Measurements from ENCODE around the gene MDM2. TPM values are rescaled to one million over a fixed set of nuclear protein-coding genes. Genes with fewer than 3 reads are reported as not detected.

MDM2 gene
- total and polyA plus RNA-seq, 2 of the 13 experiments (the other 11 are each of a cell fraction or from before 2014, with no cell fraction given), result 29.3 to 314 TPM

DNA sequence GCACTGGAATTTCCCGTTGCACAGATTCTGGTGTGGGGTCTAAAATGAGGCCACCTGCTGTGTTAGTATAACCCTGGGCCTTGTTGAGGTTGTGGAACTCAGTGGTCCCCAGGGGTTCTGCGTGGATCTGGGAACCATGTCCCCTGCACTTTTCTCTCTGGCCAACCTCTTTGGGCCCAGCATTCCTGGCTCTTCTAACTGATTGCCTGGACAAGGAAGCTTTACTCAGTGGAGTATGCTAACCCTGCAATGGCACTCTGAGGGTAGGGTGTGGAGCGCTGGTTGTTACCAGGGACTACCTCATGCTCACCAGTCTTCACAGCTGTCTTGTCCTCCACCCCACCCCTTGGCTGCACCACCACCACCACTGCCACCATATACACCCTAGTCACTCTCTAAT, 85.8 kb downstream of the MDM2 start (continued):
- TF ChIP-seq, protein P1, sequence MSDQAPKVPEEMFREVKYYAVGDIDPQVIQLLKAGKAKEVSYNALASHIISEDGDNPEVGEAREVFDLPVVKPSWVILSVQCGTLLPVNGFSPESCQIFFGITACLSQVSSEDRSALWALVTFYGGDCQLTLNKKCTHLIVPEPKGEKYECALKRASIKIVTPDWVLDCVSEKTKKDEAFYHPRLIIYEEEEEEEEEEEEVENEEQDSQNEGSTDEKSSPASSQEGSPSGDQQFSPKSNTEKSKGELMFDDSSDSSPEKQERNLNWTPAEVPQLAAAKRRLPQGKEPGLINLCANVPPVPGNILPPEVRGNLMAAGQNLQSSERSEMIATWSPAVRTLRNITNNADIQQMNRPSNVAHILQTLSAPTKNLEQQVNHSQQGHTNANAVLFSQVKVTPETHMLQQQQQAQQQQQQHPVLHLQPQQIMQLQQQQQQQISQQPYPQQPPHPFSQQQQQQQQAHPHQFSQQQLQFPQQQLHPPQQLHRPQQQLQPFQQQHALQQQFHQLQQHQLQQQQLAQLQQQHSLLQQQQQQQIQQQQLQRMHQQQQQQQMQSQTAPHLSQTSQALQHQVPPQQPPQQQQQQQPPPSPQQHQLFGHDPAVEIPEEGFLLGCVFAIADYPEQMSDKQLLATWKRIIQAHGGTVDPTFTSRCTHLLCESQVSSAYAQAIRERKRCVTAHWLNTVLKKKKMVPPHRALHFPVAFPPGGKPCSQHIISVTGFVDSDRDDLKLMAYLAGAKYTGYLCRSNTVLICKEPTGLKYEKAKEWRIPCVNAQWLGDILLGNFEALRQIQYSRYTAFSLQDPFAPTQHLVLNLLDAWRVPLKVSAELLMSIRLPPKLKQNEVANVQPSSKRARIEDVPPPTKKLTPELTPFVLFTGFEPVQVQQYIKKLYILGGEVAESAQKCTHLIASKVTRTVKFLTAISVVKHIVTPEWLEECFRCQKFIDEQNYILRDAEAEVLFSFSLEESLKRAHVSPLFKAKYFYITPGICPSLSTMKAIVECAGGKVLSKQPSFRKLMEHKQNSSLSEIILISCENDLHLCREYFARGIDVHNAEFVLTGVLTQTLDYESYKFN (CRISPR knock-in tag; conservative IDR thresholded peaks at IDR 0.05), result no peak
- TF ChIP-seq ZKSCAN5 (CRISPR knock-in tag; IDR thresholded peaks at IDR 0.05) (no peak), MBNL3 (CRISPR knock-in tag; conservative IDR thresholded peaks at IDR 0.05) (no peak), ZNF414 (CRISPR knock-in tag; IDR thresholded peaks at IDR 0.05) (no peak), NAIF1 (CRISPR knock-in tag; IDR thresholded peaks at IDR 0.05; ENCODE audit: borderline replicate concordance) (no peak), ZNF235 (CRISPR knock-in tag; IDR thresholded peaks at IDR 0.05; ENCODE audit: borderline replicate concordance) (no peak), HNRNPK (IDR thresholded peaks at IDR 0.05; ENCODE audit: low read depth, low read length, poor library complexity, severe bottlenecking) (no peak), DBP (CRISPR knock-in tag; IDR thresholded peaks at IDR 0.05; ENCODE audit: not compliant biosample characterization) (no peak), ZNF841 (CRISPR knock-in tag; IDR thresholded peaks at IDR 0.05; ENCODE audit: borderline replicate concordance) (no peak)

All from HepG2 (cell line).